SIG-M5 (cell line): ENCODE data around the gene NLRP6.
"Not testable (repeated sequence)": the region's sequence is repeated elsewhere in the genome, so short reads cannot be mapped to it uniquely, and the experiment has no call there.

ENCODE experiments used
- DNase-seq: peaks from one replicate; lab custom pipeline; 2025; lab: John Stamatoyannopoulos, UW

Gene NLRP6

GRCh38 chr11:278001-278951 lies at the start of gene NLRP6:
Gene NLRP6 (plus strand): TSS chr11:278407. CDS start chr11:278570, 163 bp downstream.
- DNase-seq: no peak

GRCh38 chr11:230431-230830 lies 47.8 kb upstream of the NLRP6 start:
- DNase-seq: no peak

GRCh38 chr11:232783-233565 lies 45.2 kb upstream of the NLRP6 start:
- no peak for DNase-seq

GRCh38 chr11:235180-235579 lies 43.0 kb upstream of the NLRP6 start:
- DNase-seq: no peak

GRCh38 chr11:235609-235996 lies 42.6 kb upstream of the NLRP6 start:
- no peak for DNase-seq

- peak; percentile 38 for DNase-seq
These were observed 42.0 kb upstream of the NLRP6 start, which contains the start of gene SIRT3 for GRCh38 chr11:235997-236773. Gene SIRT3 (minus strand): TSS chr11:236342. CDS start chr11:236328, 14 bp downstream.

- no peak for DNase-seq
These were observed 41.1 kb upstream of the NLRP6 start, which contains the start of gene PSMD13 for GRCh38 chr11:236774-237767. Gene PSMD13 (plus strand): TSS chr11:236976. CDS start chr11:237050, 74 bp downstream.

GRCh38 chr11:238346-238745 lies 39.9 kb upstream of the NLRP6 start:
- not testable (repeated sequence) for DNase-seq

GRCh38 chr11:240315-240714 lies 37.9 kb upstream of the NLRP6 start:
- DNase-seq: no peak

GRCh38 chr11:241634-242033 lies 36.6 kb upstream of the NLRP6 start:
- no peak for DNase-seq

- no peak for DNase-seq
These were observed 33.8 kb upstream of the NLRP6 start for GRCh38 chr11:244376-244775.

GRCh38 chr11:249062-249461 lies 29.1 kb upstream of the NLRP6 start:
- DNase-seq: no peak

- no peak for DNase-seq
These were observed 27.9 kb upstream of the NLRP6 start for GRCh38 chr11:250274-250673.

GRCh38 chr11:250740-251299 lies 27.4 kb upstream of the NLRP6 start:
- no peak for DNase-seq

- no peak for DNase-seq
These were observed 26.7 kb upstream of the NLRP6 start for GRCh38 chr11:251550-251949.

GRCh38 chr11:252666-253065 lies 25.5 kb upstream of the NLRP6 start:
- no peak for DNase-seq

- no peak for DNase-seq
These were observed 24.9 kb upstream of the NLRP6 start for GRCh38 chr11:253160-253885.

- DNase-seq: no peak
These were observed 24.3 kb upstream of the NLRP6 start for GRCh38 chr11:253886-254270.

GRCh38 chr11:255176-255575 lies 23.0 kb upstream of the NLRP6 start:
- DNase-seq: no peak

GRCh38 chr11:255816-256215 lies 22.4 kb upstream of the NLRP6 start:
- no peak for DNase-seq
